HG02763 (cell line): ENCODE measurements around the gene EPN1.
A peak's percentile ranks its signal among the peaks of the same experiment; 100 is the strongest.

Experiments
- ATAC-seq: cut with Tn5 transposase; IDR thresholded peaks from one replicate; pipeline ENCODE4 v1.9.1; 2021; ENCODE audit warnings: mild to moderate bottlenecking, moderate library complexity; ENCODE audit not compliant: unreplicated experiment

EPN1 gene

DNA sequence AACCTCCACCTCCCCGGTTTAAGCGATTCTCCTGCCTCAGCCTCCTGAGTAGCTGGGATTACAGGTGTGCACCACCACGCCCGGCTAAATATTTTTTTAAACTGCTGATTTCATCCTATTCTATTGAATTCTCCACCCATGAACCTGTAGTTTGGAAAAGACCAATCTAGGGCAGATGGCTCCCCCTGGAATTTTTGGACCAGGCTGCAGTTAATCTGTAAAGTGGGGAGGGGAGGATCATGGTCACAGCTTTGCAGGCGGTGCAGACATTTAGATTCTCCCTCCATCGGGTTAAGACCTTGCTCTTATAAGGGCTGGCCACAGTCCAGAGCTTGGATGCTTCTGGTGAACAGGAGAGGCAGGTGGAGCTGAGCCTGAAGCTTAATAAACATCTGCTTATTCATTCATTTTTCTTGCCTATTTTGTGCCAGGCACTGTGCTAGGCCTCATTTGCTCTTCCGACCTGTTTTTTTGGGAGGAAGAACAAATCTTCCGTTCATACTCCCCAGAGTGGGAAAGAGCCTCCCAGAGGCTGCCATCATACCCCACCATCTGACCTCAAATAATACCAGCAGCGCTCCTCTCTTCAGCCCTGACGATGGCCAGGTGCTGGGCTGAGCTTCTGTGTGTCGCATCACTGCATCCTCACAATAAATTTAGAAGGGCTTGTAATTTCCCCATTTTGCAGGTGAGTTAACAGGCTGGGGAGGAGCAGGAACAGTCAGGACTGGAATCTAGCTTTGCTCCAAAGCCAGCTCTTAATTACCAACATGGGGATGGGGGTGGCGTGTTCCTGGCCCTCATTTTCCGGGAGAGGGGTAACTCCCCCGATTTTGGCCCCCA lies 27.9 kb upstream of the EPN1 start:
- ATAC-seq = no peak

DNA sequence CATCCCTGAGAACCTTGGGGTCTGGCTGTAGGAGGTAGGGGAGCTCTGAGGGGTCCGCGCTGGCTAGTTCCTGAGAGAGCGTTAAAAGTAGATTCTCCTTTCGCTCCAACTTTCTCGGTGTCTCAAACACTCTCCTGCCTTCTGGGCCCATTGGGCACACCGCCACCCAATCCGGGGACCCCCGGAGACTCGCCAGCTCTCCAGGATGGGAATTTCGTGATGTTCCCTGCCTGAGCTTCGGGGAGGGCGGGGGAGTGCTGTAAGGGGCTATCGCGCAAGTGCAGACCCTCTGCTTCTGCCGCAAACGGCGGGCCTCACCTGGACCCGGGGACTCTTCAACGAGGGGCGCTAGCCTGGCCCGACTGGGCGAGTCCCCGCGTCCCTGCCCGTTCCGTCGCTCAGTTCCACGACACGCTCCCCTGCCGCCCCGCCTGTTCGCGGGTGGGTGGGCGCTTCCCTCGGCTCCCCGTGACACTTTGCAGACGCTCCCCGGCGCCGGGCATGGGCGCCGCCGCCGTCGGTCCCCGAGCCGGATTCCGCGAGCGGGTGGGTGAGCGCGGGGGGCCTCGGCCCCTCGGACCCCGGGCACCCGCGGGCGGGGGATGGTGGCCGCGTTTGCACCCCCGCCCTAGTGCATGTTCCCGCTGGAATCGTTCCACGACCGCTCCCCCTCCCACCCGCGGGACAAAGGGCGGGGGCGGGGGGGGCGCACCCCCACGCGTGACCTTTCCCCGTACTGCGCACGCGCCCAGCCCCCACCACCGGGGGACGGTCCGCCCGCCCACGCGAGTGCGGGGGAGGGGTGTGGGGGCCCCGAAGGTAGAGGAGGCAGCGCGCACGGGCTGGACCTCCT lies 27.1 kb upstream of the EPN1 start, which contains the start of gene CCDC106:
Gene CCDC106, plus strand, starts transcription at position 481 of the 853 bp plus-strand sequence. CDS start 835 bp downstream, outside the sequence.
- ATAC-seq = peak; percentile 32

DNA sequence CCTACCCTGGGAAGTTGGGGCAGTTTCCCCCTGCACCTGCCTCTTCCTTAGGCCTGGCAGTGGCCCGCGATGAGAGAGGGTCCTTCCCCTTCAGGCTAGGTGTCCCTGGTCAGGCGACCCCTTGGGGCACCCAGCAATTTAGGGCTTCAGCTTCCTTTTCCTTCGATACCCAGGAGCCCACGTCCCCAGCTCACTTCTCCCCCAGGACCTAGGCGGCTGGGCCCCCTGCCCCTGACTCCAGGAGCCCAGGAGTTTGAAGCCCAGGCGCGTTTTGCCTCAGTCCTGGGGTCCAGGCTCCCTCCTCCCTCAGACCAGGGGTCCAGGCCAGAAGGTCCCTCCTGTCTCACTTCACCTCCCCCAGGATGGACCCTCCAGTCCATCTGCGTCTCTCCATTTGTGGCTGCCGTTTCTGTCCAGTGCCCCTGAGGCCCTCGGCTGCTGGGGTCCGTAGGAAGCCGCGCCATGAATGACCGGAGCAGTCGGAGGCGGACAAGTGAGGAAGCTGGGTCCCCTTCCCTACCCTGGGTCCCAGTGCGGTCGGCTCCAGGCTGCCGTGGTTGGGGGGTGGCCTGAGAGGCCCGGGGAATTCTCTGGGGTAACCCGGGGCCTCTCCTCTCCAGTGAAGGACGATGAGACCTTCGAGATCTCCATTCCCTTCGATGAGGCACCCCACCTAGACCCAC lies 26.3 kb upstream of the EPN1 start:
- no peak for ATAC-seq

DNA sequence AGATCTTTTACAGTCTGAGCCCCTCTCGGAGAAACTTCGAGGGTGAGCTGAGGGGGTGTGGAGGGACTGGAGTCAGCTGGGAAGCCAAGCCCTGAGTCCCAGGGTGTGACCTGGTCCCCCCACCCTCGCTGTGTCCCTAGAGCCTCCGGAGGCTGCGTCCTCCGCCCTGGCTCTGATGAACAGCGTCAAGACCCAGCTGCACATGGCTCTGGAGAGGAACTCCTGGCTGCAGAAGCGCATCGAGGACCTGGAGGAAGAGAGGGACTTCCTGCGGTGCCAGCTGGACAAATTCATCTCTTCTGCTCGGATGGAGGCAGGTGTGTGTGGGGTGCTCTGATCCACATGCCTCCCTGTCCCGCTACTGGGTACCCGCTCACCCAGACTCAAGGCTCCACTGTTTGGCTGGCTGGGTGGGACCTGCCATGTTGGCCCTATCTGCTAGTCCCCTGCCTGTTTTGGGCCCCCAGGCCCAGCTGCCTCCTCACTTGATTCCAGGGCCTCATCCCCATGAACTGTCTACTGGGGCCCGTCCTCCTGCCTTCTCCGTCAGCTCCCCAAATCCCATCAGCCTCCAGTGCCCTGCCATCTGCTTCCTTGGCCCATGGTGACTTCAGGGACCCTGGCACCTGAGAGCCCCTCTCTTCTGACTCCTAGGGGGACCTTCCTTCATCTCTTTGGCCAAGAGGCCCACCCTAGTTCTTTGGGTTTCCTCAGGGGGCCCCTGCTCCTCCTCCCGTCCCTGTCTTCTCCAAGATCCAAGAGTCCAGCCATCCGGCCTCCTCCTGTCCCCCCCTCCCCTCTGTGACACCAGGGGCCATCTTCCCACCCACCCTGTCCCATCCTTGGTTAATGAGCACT lies 25.5 kb upstream of the EPN1 start:
- no peak for ATAC-seq

DNA sequence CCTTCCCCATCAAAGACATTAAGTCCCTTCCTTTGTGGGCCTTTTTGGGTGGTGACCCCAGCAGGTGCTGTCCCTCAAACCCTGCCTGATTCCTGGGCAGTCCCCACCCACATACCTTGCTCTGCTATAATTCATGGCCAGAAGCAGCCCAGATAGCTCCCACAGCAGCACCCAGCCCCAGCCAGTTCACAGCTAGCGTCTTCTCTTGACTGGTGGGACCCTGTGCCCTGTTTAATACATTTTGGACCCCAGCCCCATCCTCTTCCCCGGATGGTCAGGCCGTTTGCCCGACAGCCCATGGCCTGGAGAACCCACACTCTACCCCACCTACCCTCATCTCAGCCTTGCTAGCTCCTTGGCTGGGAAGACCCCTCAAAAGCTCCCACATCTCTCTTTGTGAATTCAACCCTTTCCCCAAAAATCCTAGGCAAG lies 24.9 kb upstream of the EPN1 start:
- ATAC-seq = no peak

DNA sequence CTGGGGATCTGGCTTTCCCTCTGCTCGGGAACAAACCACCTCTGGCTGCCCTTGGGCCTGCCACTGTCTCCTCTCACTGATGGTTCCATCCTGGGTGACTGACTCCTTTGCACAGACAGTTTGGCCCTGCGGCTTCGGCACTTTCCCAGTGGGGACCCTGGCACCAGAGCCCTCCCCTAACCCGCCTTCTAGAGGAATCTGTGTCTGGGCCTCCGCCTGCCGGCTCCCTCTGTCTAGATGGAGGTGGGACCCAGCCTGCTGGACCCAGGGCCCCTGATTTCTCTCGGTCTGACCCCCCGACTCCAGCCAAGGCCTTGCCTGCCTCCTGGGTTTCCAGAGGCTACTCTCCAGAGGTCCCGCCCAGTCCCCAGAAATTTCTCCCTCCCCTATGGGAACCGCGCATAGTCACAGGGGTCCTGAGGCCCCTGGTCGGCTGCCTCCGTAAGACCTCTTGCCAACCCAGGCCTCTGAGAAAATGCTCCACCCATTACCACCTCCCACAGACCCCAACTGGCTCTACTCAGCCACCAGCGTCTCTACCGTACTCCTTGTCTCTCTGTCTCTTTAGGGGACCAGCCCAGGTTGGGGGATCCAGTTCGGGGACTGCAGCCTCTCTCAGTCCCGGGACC lies 24.3 kb upstream of the EPN1 start:
- no peak for ATAC-seq

DNA sequence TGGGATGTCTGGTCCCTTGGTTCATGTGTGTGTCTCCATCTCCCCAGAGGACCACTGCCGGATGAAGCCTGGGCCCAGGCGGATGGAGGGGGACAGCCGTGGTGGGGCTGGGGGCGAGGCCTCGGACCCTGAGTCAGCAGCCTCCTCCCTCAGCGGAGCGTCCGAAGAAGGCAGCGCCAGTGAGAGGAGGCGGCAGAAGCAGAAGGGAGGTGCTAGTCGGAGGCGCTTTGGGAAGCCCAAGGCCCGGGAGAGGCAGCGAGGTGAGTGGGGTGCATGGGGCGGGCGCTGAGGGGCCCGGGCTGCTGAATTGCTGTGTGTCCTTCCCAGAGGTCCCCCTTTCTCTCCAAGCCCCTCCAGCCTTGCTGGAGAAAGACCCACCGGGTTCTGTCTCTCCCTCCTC lies 23.8 kb upstream of the EPN1 start:
- no peak for ATAC-seq

DNA sequence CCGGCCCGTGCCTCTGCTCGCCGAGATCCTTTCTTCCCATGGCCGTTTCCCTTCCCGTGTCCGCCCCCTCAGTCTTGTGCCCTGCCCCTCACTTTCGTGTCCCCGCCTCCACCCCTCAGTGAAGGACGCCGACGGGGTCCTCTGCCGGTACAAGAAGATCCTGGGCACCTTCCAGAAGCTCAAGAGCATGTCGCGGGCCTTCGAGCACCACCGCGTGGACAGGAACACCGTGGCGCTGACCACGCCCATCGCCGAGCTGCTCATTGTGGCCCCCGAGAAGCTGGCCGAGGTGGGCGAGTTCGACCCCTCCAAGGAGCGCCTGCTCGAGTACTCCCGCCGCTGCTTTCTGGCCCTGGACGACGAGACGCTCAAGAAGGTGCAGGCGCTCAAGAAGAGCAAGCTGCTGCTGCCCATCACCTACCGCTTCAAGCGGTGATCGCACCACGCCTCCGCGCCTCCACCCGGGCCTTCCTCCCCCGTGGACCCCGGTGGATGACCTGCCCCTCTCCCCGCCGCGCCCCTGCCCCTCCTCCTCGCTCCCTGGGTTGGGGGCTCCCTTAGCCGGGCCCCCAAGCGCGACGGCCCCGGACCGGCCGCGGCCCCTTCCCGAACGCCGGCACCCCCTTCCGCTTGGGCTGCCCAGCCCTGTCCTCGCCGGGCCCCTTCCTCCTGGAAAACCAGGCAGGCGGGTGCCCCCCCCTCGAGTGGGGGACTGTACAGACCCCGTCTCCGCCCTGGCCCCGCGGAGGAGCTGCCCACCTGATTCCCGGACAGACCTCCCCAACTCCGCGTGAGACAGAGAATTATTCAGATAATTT lies 22.5 kb upstream of the EPN1 start:
- no peak for ATAC-seq

DNA sequence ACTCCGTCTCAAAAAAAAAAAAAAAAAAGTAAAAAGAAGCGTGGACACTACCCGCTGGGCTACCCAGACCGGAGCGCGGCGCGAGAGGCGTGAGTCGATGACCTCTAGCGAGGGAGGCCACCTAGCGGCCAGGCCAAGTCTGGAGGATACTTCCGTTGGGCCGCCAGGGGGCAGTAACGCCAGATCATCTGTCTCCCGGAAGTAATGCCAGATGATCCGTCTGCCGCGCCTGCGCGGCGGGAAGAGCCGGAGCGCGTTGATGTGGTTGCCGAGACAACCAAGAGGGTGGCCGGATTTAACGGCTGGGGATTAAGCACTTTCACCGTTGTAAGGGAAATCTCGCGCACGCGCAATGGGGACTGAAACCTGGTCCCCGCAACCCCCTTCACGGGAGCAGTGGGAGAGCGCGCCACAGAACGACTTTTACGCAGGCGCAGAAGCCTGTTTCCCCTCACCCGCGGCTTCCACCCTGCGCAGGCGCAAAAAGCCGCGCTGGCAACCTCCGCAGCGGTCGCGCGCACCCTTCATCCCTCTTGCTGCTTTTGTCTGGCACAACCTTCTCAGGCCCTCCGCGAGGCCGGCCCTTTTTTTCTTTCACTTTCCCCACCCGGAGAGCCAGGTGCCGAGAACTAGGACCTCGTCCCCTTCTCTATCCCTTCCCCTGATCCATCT lies 21.2 kb upstream of the EPN1 start:
- peak; percentile 42 for ATAC-seq

DNA sequence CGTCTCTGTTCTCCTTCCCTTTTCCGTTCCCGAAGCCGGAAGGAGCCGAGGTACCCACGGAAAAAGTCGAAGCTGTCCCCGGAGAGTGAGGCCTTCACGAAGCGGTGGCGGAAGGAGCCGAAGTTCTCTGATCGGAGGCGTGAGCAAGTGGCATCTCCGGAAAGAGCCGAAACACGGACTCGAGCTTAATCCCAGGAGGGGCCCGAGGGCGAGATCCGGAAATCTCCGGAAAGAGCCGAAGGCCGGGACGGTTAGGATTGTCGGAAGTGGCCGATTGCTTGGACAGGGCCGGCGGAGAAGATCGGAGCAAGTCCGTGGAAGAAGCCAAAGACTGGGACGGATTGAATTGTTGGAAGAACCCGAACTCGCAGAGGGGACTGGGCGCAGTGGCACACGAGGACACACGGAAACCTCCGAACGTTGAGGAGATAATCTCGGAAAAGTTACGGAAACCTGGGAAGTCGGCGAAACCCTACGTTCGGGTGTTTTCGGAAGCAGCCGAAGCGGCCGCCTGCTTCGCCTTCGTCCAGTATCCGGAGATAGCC lies 20.6 kb upstream of the EPN1 start:
- peak; percentile 60 for ATAC-seq

DNA sequence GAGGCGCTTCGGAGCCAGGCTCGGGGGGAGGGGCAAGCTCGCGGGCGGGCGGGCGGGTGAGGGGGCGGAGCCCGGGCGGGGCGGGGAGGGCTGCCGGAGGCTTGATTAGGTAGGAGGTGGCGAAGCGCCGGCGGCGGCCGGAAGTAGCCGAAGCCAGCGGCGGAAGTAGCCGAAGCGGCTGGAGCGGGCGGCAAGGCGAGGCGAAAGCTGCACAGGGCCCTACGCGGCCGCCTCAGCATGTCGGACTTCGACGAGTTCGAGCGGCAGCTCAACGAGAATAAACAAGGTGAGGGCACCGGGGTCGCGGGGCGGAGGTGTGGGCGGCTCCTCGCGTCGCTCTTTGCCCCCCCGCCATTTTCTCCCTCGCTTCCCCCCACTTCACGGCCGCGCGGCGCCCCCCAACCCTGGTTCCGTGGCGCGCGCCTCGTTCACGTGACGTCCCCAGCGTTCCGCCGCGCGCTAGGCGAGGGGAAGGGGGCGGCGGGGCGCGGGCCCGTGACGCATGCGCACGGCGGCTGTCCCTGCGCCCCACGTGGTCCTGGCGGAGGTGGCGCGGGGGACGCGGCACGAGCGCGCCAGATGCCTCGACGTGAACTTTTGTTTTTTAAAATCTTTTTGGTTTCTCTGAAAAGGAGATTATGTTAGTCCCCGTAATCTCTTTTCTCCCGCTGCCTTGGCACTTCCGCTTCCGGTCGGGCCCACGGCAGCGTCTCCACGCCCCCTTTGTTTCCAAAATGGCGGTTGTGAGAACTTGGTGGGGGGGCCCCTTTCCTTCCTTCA lies 20.0 kb upstream of the EPN1 start, which contains the start of gene U2AF2:
Gene U2AF2, plus strand, starts transcription at position 168 of the 780 bp plus-strand sequence. Its CDS starts 70 bp downstream, at position 238.
- ATAC-seq = peak; percentile 30

DNA sequence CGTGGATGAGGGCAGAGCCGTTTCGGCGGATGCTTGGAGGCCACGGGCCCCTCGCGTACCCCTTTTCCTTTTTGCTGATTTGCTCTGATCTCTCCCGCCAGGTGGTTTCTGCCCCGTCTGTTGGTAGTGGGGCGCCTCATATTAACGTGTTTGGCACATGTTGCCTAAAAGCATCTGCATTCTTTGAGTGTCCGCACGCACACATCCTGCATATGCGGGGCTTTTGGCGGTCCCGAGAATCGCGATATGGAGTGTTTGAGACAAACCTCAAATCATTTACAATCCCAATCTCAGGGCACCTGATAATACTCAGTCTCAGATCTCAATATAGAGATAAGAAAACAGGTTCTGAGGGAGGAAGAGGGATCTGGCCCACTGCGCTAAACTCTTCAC lies 19.4 kb upstream of the EPN1 start:
- no peak for ATAC-seq

DNA sequence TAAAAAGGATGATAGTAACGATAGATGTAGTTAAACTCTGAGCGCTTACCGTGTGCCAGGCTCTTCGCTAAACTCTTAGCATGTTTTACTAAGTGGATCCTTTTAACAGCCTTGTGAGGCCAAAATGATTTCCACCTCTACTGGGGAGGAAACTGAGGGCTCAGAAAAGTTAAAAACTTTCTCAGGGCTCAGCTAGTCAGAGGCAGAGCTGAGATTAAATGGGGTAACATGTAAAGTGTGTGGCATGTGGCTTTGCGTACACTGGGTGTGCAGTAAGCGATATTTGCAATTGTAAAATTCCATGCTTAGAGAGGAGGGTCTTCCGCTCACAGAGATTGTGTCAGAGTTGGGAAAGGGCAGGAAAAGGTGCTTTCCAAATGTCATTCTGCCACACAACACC lies 18.5 kb upstream of the EPN1 start:
- ATAC-seq = no peak

DNA sequence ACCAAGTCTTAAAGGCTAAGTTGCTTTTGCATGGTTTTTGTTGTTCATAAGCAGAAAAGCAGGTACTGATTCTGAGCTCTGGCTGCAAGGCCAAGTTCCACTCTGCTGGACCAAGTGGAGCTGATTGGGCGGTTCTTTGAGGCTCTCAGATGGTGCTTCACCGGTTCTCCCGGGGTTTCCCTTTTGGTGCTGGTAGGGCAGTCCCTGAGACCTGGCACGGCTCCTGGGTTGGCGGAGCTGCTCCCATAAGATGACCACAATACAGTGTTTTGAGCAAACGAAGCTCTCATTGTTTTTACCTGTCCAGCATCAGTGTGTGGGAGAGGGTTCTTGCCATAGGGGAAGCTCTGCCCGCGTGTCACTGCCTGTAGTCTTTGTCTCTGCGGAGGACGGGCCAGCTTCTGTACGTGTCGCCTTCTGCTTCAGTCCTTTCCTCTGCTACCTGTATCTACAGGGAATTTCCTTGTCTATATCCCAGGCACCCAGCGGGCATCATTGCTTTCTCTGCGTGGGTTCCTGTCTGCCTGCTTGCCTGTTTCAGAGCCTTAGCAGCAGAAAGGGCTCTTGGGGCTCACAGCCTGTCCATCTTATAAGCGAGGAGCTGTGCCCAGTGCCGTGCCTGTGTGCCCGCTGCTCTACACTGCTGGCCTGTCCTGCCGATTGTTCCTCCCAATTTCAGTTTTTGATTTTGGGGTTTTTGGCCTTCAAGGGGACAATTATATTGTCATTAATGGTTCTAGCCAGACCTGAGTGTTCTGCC lies 17.9 kb upstream of the EPN1 start:
- ATAC-seq = no peak

DNA sequence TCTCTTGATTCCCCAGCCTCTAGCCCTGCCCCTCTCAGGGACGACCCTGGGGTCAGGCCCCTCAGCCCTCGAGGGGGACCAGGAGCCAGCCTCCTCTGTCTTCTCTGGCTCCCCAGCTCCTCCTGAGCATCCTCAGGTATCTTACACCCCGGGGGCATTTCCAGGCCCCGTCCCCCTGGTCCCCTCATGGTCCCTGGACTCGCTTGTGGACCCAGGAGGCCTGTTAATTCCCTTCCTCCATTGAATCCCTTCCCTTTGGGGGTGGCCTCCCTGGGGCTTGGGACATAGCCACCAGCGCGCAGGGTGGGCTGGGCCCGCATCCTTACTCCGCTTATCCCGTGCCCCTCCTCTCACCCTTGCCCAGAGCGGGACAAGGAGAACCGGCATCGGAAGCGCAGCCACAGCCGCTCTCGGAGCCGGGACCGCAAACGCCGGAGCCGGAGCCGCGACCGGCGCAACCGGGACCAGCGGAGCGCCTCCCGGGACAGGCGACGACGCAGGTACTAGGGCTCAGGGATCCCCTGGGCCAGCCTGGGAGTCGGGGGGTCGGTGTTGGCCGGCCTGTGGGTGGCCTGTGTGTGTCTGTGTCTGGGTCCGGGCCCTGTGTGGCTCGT lies 16.1 kb upstream of the EPN1 start:
- no peak for ATAC-seq

DNA sequence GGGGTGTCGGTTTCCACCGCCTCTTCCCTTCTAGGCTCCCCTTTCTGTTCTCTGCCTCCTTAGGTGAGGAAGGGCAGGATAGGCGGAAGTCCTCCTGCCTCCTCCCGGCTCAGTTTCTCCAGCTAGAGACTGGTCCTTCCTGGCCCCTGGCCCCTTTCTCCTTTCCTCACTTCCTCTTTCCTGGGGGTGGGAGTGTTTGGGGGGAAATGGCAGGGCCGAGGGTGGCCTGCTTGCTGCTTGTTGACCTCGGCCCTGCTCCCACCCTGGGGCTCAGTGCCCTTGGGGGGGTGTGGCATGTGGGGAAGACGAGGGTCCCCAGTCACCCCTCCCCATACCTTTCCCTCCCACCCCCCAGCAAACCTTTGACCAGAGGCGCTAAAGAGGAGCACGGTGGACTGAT lies 15.2 kb upstream of the EPN1 start:
- no peak for ATAC-seq
